Measurements from ENCODE around the gene PLVAP. TPM values are rescaled to one million over a fixed set of nuclear protein-coding genes. Genes with fewer than 3 reads are reported as not detected.

PLVAP gene
- total and polyA plus RNA-seq, 9 of the 15 experiments (the other 6 are each of a cell fraction or from before 2014, with no cell fraction given), result 0.09 to 0.84 (median 0.51) TPM; not detected in 4

- TF ChIP-seq POLR2AphosphoS5 (IDR thresholded peaks at IDR 0.05; ENCODE audit: control insufficient read depth, insufficient read depth, low read depth, low read length), result no peak
- TF ChIP-seq PHF8 (IDR thresholded peaks at IDR 0.05; ENCODE audit: borderline replicate concordance, low read length), result peak; percentile 2
- TF ChIP-seq IFI16 (CRISPR knock-in tag; IDR thresholded peaks at IDR 0.05), result no peak
- TF ChIP-seq TCF15 (CRISPR knock-in tag; IDR thresholded peaks at IDR 0.05), result no peak
- TF ChIP-seq NCOA2 (IDR thresholded peaks at IDR 0.05; ENCODE audit: partially characterized antibody in 2 of 2), result no peak
- no peak for TF ChIP-seq SMAD4 (CRISPR knock-in tag; conservative IDR thresholded peaks at IDR 0.05)
- TF ChIP-seq HEY1 (CRISPR knock-in tag; IDR thresholded peaks at IDR 0.05; ENCODE audit: borderline replicate concordance), result no peak
- no peak for TF ChIP-seq CTCF (IDR thresholded peaks at IDR 0.05 in 2 of 3, conservative IDR thresholded peaks at IDR 0.05 in 1 of 3; ENCODE audit: insufficient read depth in 2 of 3, low read depth in 1 of 3, low read length in 3 of 3)
- 0 out of 2 replicates have a peak, but pooled peaks have one; percentile 9 for TF ChIP-seq ESRRA (IDR thresholded peaks at IDR 0.05; ENCODE audit: borderline replicate concordance, low read depth)
- no peak; a peak in 1 of 4 replicates for TF ChIP-seq SRF (CRISPR knock-in tag; IDR thresholded peaks at IDR 0.05)
- no peak for TF ChIP-seq HINFP (tag; conservative IDR thresholded peaks at IDR 0.05; ENCODE audit: low read depth)
- TF ChIP-seq ZNF695 (CRISPR knock-in tag; IDR thresholded peaks at IDR 0.05), result no peak
- no peak for TF ChIP-seq OTX1 (CRISPR knock-in tag; IDR thresholded peaks at IDR 0.05)
- TF ChIP-seq RNF2 (IDR thresholded peaks at IDR 0.05), result no peak
- no peak for TF ChIP-seq ZNF280A (IDR thresholded peaks at IDR 0.05; ENCODE audit: low read depth, partially characterized antibody)
- TF ChIP-seq ZNF12 (CRISPR knock-in tag; IDR thresholded peaks at IDR 0.05), result no peak
- no peak for TF ChIP-seq HDGF (IDR thresholded peaks at IDR 0.05)
- TF ChIP-seq ARID2 (IDR thresholded peaks at IDR 0.05), result no peak
- TF ChIP-seq ADNP (tag; IDR thresholded peaks at IDR 0.05), result no peak
- TF ChIP-seq CBFA2T2 (conservative IDR thresholded peaks at IDR 0.05), result no peak; the same call in 1 of the 2 replicates
- TF ChIP-seq NR2C1 (IDR thresholded peaks at IDR 0.05), result no peak
- TF ChIP-seq NR2C1 (tag; IDR thresholded peaks at IDR 0.05), result no peak
- TF ChIP-seq BCOR (IDR thresholded peaks at IDR 0.05), result peak; percentile 57; the same call in 1 of the 2 replicates
- no peak for TF ChIP-seq SMARCE1 (IDR thresholded peaks at IDR 0.05)
- no peak for TF ChIP-seq SMARCC2 (IDR thresholded peaks at IDR 0.05; ENCODE audit: low read depth)
- TF ChIP-seq MCM5 (IDR thresholded peaks at IDR 0.05; ENCODE audit: low read depth), result no peak
Measured at GRCh38 chr19:17337675-17338432, 39.3 kb downstream of the PLVAP start (continued).

All from K562 (cell line).